ENCODE data around the gene CSNK2A1.

GRCh38 chr20:435558-435957 lies 108.0 kb downstream of the CSNK2A1 start:
- TF ChIP-seq POLR2A (IDR thresholded peaks at IDR 0.05) (no peak), CTCF (IDR thresholded peaks at IDR 0.05) (no peak), EP300 (IDR thresholded peaks at IDR 0.05) (no peak), POLR2AphosphoS5 (IDR thresholded peaks at IDR 0.05) (no peak)
